Measurements from ENCODE around the gene TPX2.
"Not testable (repeated sequence)": the region's sequence is repeated elsewhere in the genome, so short reads cannot be mapped to it uniquely, and the experiment has no call there.

The TPX2 gene

GRCh38 chr20:31769681-31770080 is 30.6 kb downstream of the TPX2 start:
- DNase-seq: no peak

DNA sequence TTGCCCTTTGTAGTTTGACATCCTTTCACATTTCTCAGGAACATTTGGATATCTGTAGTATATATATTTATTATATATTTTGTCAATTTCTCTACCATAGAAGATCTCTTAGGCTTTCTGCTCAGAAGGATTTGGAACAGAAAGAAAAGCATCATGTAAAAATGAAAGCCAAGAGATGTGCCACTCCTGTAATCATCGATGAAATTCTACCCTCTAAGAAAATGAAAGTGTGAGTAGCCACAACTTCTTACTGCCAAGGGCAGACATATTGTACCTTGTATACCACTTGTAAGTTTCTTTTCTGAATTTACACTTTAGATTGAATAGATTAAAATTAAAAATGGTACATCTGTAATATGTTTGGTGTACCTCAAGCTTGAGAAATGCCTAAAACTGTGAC is 31.2 kb downstream of the TPX2 start:
- no peak for DNase-seq

DNA sequence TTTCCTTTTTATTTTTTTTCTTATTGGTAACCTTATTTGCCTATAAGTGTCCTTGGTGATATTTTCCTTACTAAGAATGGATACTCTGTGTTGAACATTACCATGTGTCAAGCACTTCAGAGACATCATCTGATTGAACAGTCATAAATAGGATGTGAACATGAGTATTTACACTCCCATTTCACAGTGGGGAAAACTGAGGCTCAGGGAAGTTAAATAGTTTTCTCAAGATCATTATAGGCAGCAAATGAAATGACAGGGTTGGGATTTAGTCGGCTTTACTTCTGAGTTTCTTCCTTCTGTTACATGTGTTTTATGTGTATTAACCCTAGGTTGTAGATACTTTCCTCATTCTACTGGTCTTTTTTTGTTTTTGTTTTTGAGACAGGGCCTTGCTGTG is 35.3 kb downstream of the TPX2 start:
- no peak for DNase-seq

DNA sequence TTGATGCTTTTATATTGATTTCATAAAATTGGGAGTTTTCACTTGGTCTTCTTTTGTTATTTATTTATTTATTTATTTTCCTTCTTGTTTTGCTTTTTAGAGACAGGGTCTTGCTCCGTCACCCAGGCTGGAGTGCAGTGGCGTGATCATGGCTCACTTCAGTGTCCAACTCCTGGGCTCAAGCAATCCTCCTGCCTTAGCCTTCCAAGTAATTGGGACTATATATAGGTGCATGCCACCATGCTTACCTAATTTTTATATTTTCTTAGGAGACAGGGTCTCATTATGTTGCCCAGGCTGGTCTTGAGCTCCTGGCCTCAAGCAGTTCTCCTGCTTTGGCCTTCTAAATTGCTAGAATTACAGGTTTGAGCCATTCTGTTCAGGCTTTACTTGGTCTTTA is 41.7 kb downstream of the TPX2 start:
- no peak for DNase-seq

GRCh38 chr20:31781945-31782344 is 42.9 kb downstream of the TPX2 start:
- no peak for DNase-seq

DNA sequence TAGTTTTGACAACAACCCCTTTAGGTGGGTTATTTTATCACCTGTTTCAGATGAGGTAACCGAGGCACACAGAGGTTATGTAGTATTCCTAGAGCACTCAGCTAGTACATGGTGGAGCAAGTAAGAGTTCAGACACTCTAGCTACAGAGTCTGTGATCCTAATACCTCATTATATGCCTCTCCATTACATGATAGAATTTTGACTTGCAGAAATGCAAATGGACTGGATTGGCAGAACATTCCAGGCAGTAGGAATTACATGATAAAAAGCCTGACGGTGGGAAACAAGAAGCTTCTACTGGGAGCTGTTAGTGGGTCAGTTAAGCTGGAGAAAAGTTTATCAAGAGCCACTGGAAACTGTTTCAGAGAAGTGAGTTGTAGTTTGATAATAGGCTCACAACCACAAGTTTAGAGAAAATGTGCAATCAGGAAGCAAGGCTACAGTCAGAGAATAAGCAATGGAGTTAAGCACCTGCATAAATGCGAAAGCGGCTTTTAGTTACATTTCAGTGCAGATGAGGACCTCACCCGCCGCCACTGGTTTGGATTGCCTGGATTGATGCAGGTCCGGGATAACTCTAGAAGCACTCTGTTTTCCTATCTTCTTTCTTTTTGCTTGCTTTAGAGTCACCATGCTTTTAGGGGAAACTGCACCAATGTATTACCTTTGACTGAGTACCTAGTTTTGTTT is 45.4 kb downstream of the TPX2 start:
- DNase-seq: no peak

GRCh38 chr20:31785089-31785488 is 46.0 kb downstream of the TPX2 start:
- no peak for DNase-seq

- DNase-seq: no peak
Measured at GRCh38 chr20:31788578-31788977, 49.5 kb downstream of the TPX2 start.

DNA sequence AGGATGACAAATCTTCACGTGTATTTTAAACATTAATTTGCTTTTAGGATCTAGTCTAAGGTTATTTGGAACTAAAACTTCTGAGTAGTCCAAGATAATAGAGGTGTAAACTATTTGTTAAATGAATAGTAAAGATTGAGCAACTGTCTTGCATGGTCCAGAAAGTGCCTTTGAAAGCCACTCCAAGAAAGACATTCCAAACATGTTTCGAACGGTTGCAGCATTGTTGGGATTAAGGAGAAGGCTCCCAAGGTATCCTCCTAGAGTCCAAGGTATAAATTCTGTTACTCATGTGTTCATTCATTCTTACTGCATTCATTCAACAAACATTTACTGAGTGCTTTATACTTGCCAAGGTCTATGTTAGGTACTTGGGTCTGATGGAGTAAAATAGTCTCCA is 51.3 kb downstream of the TPX2 start:
- no peak for DNase-seq

- no peak for DNase-seq
Measured at GRCh38 chr20:31797364-31797763, 58.3 kb downstream of the TPX2 start.

DNA sequence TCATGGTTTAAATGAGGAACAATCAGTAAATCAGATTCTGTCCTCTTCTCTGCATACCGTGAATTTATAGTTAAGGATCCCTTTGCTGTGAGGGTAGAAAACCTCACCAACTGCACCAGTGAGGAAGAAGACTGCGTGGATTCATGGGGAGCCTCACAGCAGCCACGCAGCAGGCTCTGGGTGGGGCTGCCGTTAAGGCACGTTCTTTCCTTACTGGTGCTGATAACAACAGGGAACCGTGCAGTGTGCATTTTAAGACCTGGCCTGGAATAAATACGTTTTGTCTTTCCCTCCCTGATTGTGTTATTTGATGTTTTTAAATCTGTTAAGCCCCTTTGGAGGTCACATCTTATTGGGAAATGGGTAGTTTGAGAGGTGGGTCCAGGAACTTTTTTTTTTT is 62.4 kb downstream of the TPX2 start:
- DNase-seq: no peak

- no peak for DNase-seq
Measured at GRCh38 chr20:31803552-31804291, 64.6 kb downstream of the TPX2 start.

GRCh38 chr20:31806564-31807355 is 67.7 kb downstream of the TPX2 start:
- DNase-seq: no peak

GRCh38 chr20:31808481-31808880 is 69.4 kb downstream of the TPX2 start:
- no peak for DNase-seq

GRCh38 chr20:31809661-31810060 is 70.6 kb downstream of the TPX2 start:
- no peak for DNase-seq

DNA sequence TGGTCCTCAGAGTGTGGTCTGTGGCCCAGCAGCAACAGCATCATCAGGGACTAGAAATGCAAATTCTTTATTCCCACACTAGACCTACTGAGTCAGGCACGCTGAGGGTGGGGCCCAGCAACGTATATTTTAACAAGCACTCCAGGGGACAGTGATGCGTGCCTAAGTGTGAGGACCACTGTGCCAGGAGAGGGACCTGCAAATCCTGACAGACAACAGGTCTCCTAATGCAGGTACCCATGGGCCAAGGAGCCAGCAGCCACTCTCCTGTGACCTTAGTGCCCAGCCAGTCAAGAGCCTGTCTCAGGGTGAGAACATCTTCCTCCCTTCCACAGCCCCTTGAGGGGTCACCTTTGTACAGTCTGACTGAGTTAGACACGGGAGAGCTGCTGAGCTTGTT is 72.1 kb downstream of the TPX2 start:
- no peak for DNase-seq

DNA sequence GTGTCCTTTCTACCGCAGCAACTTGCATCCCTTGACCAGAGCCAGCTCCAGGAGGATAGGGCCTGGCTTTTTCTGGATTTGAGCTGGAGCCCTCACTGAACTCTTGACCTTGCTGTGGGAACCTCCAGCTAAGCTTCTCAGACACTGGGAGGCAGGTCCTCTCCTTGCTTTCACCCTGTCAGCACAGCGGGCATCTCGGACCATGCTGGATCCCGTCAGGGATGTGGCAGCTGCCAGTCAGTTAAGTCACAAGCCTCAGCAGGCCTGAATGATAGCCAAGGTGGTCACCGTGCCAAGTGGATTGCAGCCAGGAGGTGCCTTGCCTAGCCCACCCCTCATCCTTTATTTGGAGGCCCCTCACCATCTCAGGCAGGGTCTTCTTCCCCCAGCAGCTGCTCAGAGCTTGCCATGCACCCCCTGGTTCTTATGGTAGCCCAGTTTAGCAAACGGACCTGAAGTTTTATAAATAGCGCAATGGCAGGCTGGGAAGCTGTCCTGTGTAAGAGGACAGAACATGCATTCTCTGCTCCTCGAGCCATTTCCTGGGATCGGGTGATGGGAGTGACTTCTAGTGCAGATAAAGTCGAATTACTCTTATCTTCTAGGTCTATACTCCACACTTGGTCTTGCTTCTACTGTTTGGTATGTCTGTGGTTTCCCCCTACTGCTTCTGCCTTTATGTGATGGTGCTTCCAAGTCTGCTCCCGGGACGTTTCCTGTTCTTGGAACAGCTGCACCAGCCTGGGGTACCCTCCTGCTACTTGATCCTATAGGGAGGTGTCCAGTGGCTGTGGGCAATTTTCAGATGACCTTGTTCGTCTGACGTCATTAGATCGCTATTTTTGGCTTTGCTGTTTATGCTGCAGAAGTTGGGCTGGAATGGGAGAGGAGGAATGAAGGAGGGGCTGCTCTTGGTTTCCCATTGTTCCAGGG is 73.0 kb downstream of the TPX2 start:
- no peak for DNase-seq

DNA sequence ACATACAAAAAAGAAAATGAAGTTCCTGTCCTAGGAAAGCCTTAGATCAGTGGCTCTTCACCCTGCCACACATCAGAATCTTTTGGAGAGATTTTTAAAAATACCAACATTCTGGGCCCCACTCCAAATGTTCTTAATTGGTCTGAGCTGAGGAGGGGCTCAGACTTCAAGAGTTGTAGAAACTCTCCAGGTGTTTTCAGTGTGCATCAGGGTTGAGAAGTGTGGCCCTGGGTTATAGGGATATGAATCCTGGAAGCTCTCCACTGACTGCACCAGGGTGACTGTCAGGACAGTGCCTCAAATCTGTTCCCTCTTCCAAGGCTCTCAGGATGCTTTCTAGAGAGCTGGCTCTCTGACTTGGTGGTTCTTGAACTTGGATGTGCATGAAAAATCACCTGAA is 74.5 kb downstream of the TPX2 start:
- DNase-seq: no peak

- DNase-seq: not testable (repeated sequence)
Measured at GRCh38 chr20:31814142-31814541, 75.1 kb downstream of the TPX2 start.

GRCh38 chr20:31815408-31816188 is 76.5 kb downstream of the TPX2 start:
- peak; percentile 30 to 44 for DNase-seq

- no peak for DNase-seq
Measured at GRCh38 chr20:31816221-31816620, 77.1 kb downstream of the TPX2 start.

DNA sequence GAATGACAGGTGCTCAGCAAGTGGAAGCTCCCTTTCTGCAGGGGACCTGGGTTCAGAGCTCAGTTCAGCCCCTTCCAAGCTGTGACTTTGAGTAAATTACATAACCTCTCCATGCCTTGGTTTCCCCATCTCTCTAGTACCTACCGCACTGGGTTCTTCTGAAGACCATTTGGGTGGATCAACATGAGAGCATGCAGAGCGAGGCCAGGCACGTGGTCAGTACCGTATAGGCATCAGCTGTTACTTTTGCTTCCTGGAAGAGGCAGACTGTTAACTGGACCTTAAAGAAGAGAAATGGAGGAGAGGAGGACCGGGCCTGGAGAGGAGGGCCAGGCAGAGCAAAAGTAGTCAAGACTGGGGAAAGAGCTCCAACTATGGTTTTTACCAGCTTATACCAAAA is 78.4 kb downstream of the TPX2 start:
- DNase-seq: no peak
